Amygdala (tissue), 56 donors: ENCODE measurements around the gene SLC4A4.

Experiments
- DNase-seq, 56 donors: peaks; one replicate each; lab custom pipeline; 2025; lab: John Stamatoyannopoulos, UW

SLC4A4 gene

GRCh38 chr4:71356924-71357663 lies 18.3 kb downstream of the SLC4A4 start:
- no peak for DNase-seq

GRCh38 chr4:71360844-71361243 lies 22.0 kb downstream of the SLC4A4 start:
- no peak for DNase-seq

- DNase-seq: no peak
Measured at GRCh38 chr4:71361476-71361875, 22.7 kb downstream of the SLC4A4 start.

GRCh38 chr4:71366766-71367165 lies 27.9 kb downstream of the SLC4A4 start:
- DNase-seq: no peak

GRCh38 chr4:71367546-71367945 lies 28.7 kb downstream of the SLC4A4 start:
- DNase-seq: peak in 5 of 56 donors; percentile 2 to 16 (median 11)

- DNase-seq: no peak
Measured at GRCh38 chr4:71368906-71369305, 30.1 kb downstream of the SLC4A4 start.

GRCh38 chr4:71369536-71369935 lies 30.7 kb downstream of the SLC4A4 start:
- no peak for DNase-seq

- DNase-seq: no peak
Measured at GRCh38 chr4:71375494-71375893, 36.7 kb downstream of the SLC4A4 start.

GRCh38 chr4:71377561-71377960 lies 38.7 kb downstream of the SLC4A4 start:
- no peak for DNase-seq

GRCh38 chr4:71379126-71379525 lies 40.3 kb downstream of the SLC4A4 start:
- no peak for DNase-seq

GRCh38 chr4:71380788-71381187 lies 42.0 kb downstream of the SLC4A4 start:
- DNase-seq: peak in 1 of 56 donors; percentile 18

GRCh38 chr4:71382125-71382899 lies 43.5 kb downstream of the SLC4A4 start:
- DNase-seq: no peak

- DNase-seq: no peak
Measured at GRCh38 chr4:71382900-71383560, 44.2 kb downstream of the SLC4A4 start.

GRCh38 chr4:71383984-71384383 lies 45.2 kb downstream of the SLC4A4 start:
- DNase-seq: no peak

- DNase-seq: peak in 6 of 56 donors; percentile 0 to 36 (median 10)
Measured at GRCh38 chr4:71389149-71389827, 50.5 kb downstream of the SLC4A4 start.

- DNase-seq: no peak
Measured at GRCh38 chr4:71392109-71392508, 53.3 kb downstream of the SLC4A4 start.

- DNase-seq: no peak
Measured at GRCh38 chr4:71396382-71396781, 57.6 kb downstream of the SLC4A4 start.

- peak in 3 of 56 donors; percentile 1 to 3 (median 1) for DNase-seq
Measured at GRCh38 chr4:71400810-71401209, 62.0 kb downstream of the SLC4A4 start.

- DNase-seq: no peak
Measured at GRCh38 chr4:71402616-71403015, 63.8 kb downstream of the SLC4A4 start.

GRCh38 chr4:71404049-71404448 lies 65.2 kb downstream of the SLC4A4 start:
- no peak for DNase-seq

- peak in 1 of 56 donors; percentile 1 for DNase-seq
Measured at GRCh38 chr4:71405791-71406190, 67.0 kb downstream of the SLC4A4 start.
